ENCODE results near the gene CDKL5. TPM values are rescaled to one million over a fixed set of nuclear protein-coding genes. Genes with fewer than 3 reads are reported as not detected.

The CDKL5 gene
- total and polyA plus RNA-seq, 2 donors from 2014 or later, result 2.0 to 18.0 TPM

- Histone ChIP-seq H3K9me3 (ENCODE audit: control insufficient read depth in 2 of 3, insufficient read depth in 1 of 3, low read length in 3 of 3) (no peaks in the 10 kb centered on the region), H3K27ac (ENCODE audit: low read depth in 2 of 2, low read length in 2 of 2) (no peak overlapping the region), H3K9ac (ENCODE audit: low read length in 3 of 3) (no peak overlapping the region), H3K27me3 (ENCODE audit: control insufficient read depth, insufficient read depth, low read length) (no peaks in the 10 kb centered on the region), H3K36me3 (ENCODE audit: control insufficient read depth in 2 of 3, insufficient read depth in 3 of 3, low read length in 3 of 3) (no peaks in the 10 kb centered on the region), H3K4me1 (ENCODE audit: control insufficient read depth in 2 of 3, insufficient read depth in 2 of 3, low read depth in 1 of 3, low read length in 3 of 3) (peaks cover 0 to 3% (median 0%) of the 10 kb centered on the region in 3 donors), H3K4me3 (ENCODE audit: low read length in 3 of 3) (no peak overlapping the region)
- FAIRE-seq, result no peak
- DNase-seq, result no peak
- TF ChIP-seq, protein P1, sequence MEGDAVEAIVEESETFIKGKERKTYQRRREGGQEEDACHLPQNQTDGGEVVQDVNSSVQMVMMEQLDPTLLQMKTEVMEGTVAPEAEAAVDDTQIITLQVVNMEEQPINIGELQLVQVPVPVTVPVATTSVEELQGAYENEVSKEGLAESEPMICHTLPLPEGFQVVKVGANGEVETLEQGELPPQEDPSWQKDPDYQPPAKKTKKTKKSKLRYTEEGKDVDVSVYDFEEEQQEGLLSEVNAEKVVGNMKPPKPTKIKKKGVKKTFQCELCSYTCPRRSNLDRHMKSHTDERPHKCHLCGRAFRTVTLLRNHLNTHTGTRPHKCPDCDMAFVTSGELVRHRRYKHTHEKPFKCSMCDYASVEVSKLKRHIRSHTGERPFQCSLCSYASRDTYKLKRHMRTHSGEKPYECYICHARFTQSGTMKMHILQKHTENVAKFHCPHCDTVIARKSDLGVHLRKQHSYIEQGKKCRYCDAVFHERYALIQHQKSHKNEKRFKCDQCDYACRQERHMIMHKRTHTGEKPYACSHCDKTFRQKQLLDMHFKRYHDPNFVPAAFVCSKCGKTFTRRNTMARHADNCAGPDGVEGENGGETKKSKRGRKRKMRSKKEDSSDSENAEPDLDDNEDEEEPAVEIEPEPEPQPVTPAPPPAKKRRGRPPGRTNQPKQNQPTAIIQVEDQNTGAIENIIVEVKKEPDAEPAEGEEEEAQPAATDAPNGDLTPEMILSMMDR (IDR thresholded peaks at IDR 0.05; ENCODE audit: borderline replicate concordance, extremely low read depth, insufficient read depth), result no peak
- intact Hi-C loops (cut with DNase I), result no loop called here
Observed at GRCh38 chrX:18591834-18592233, 166.4 kb downstream of the CDKL5 start.

DNA sequence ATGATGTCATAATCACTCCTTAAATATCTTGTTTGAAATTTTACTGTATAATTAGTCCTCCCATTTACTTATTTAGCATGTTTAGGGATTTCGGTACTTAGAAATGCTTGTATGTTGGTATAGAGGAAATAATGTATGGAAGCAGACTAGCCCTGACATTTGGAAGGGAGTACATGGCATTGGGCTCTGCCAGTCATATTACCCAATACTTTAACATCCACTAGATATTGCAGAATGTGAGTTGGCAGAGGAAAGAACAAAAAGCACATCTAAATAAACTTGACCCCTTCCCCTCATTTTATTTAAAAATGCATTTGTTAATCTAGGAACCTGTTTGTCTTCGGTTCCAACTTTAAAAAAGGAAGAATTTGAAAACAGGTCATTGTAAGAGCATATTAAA, 168.7 kb downstream of the CDKL5 start:
- H3K36me3 ChIP-seq (ENCODE audit: control insufficient read depth in 2 of 3, insufficient read depth in 3 of 3, low read length in 3 of 3), result peaks cover 0 to 3% (median 0%) of the 10 kb centered on the region in 3 donors
- intact Hi-C loops (cut with DNase I), result no loop called here
- FAIRE-seq, result no peak

DNA sequence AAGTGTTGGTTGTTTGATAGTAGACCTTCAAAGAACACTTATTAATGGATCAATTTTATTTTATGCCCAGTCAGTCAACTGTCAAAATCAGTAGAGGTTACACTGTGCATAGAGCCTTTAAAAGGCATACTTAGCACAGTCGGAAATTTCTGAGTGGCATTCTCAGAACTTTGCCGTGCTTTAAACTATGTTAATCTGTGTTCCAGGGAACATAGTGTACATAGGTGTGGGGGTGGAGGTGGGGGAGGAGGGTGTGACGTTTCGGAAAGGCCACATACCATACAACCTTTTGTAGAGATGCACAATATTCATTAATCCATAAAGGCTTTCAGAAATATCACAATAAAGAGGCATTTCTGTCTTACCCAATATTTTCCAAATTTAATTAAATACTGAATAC, 170.7 kb downstream of the CDKL5 start:
- Histone ChIP-seq H3K9ac (ENCODE audit: low read length in 3 of 3) (no peak overlapping the region), H3K27me3 (ENCODE audit: control insufficient read depth, insufficient read depth, low read length) (no peaks in the 10 kb centered on the region), H3K9me3 (ENCODE audit: control insufficient read depth in 2 of 3, insufficient read depth in 1 of 3, low read length in 3 of 3) (no peaks in the 10 kb centered on the region), H3K27ac (ENCODE audit: low read depth in 2 of 2, low read length in 2 of 2) (no peak overlapping the region), H3K4me3 (ENCODE audit: low read length in 3 of 3) (no peak overlapping the region), H3K4me1 (ENCODE audit: control insufficient read depth in 2 of 3, insufficient read depth in 2 of 3, low read depth in 1 of 3, low read length in 3 of 3) (peaks cover 0 to 3% (median 0%) of the 10 kb centered on the region in 3 donors), H3K36me3 (ENCODE audit: control insufficient read depth in 2 of 3, insufficient read depth in 3 of 3, low read length in 3 of 3) (peaks cover 0 to 3% (median 1%) of the 10 kb centered on the region in 3 donors)
- FAIRE-seq (no peak), DNase-seq (no peak)
- TF ChIP-seq, protein P1 (IDR thresholded peaks at IDR 0.05; ENCODE audit: borderline replicate concordance, extremely low read depth, insufficient read depth), result no peak
- intact Hi-C loops (cut with DNase I), result no loop called here

More for the DNA sequence above, 168.7 kb downstream of the CDKL5 start:
- Histone ChIP-seq H3K9me3 (ENCODE audit: control insufficient read depth in 2 of 3, insufficient read depth in 1 of 3, low read length in 3 of 3) (no peaks in the 10 kb centered on the region), H3K4me1 (ENCODE audit: control insufficient read depth in 2 of 3, insufficient read depth in 2 of 3, low read depth in 1 of 3, low read length in 3 of 3) (peaks cover 0 to 3% (median 0%) of the 10 kb centered on the region in 3 donors), H3K27ac (ENCODE audit: low read depth in 2 of 2, low read length in 2 of 2) (no peak overlapping the region), H3K9ac (ENCODE audit: low read length in 3 of 3) (no peak overlapping the region), H3K4me3 (ENCODE audit: low read length in 3 of 3) (no peak overlapping the region), H3K27me3 (ENCODE audit: control insufficient read depth, insufficient read depth, low read length) (no peaks in the 10 kb centered on the region)
- DNase-seq, result no peak
- TF ChIP-seq, protein P1 (IDR thresholded peaks at IDR 0.05; ENCODE audit: borderline replicate concordance, extremely low read depth, insufficient read depth), result no peak

DNA sequence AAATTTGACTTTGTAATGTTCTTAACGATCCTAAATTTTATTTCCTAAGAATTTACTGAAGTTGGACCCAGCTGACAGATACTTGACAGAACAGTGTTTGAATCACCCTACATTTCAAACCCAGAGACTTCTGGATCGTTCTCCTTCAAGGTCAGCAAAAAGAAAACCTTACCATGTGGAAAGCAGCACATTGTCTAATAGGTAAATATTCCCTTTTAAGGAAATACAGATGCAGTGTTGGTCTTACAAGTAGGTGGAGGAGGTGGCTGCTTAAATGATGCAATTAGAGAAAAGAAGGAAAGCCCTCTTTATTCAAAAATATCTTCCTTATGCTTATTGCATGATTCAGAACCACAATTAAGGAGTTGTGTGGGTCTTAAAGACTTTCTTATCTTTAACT, 173.0 kb downstream of the CDKL5 start:
- no peak for DNase-seq
- Histone ChIP-seq H3K27me3 (ENCODE audit: control insufficient read depth, insufficient read depth, low read length) (no peaks in the 10 kb centered on the region), H3K9me3 (ENCODE audit: control insufficient read depth in 2 of 3, insufficient read depth in 1 of 3, low read length in 3 of 3) (no peaks in the 10 kb centered on the region), H3K36me3 (ENCODE audit: control insufficient read depth in 2 of 3, insufficient read depth in 3 of 3, low read length in 3 of 3) (peaks cover 0 to 4% (median 3%) of the 10 kb centered on the region in 3 donors), H3K9ac (ENCODE audit: low read length in 3 of 3) (no peak overlapping the region), H3K27ac (ENCODE audit: low read depth in 2 of 2, low read length in 2 of 2) (no peak overlapping the region), H3K4me1 (ENCODE audit: control insufficient read depth in 2 of 3, insufficient read depth in 2 of 3, low read depth in 1 of 3, low read length in 3 of 3) (no peaks in the 10 kb centered on the region), H3K4me3 (ENCODE audit: low read length in 3 of 3) (no peak overlapping the region)
- TF ChIP-seq, protein P1 (IDR thresholded peaks at IDR 0.05; ENCODE audit: borderline replicate concordance, extremely low read depth, insufficient read depth), result no peak
- intact Hi-C loops (cut with DNase I), result no loop called here
- FAIRE-seq, result no peak

All from kidney (tissue), 14 donors.